ENCODE results near the gene SKOR1.

The SKOR1 gene

GRCh38 chr15:67839499-67839928 lies 14.2 kb downstream of the SKOR1 start:
- DNase-seq (ENCODE audit: low read depth), result peak; percentile 54
- no peak for TF ChIP-seq CTCF (conservative IDR thresholded peaks at IDR 0.05; ENCODE audit: control insufficient read depth, insufficient read depth, low read depth, low read length)
- peak overlapping the region; percentile 45 for H3K4me3 ChIP-seq (ENCODE audit: control insufficient read depth, low read depth, low read length)

DNA sequence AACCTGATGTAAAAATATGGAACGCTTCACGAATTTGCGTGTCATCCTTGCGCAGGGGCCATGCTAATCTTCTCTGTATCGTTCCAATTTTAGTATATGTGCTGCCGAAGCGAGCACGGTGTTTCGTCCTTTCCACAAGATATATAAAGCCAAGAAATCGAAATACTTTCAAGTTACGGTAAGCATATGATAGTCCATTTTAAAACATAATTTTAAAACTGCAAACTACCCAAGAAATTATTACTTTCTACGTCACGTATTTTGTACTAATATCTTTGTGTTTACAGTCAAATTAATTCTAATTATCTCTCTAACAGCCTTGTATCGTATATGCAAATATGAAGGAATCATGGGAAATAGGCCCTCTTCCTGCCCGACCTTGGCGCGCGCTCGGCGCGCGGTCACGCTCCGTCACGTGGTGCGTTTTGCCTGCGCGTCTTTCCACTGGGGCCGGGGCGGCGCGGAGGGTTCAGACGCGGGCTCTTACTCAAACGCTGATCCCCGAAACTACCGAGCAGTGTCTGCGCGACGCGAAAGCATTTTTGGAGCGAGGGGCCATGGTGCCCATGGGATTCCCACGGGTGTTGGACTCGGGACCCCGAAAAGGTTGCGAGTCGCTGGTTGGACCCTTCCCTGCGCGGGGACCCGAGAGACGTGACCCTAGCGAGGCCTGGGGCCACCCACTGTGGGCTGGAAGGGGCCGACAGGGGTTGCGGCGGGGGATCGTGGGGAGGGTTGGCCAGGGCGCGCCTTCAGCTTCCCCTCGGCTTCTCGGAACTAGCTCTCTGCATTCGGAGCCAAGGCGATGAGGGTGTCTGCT lies 14.8 kb downstream of the SKOR1 start, which contains the start of gene RNU6-1:
Gene RNU6-1, minus strand, starts transcription at position 117 of the 820 bp plus-strand sequence.
- no peak for TF ChIP-seq CTCF (conservative IDR thresholded peaks at IDR 0.05; ENCODE audit: control insufficient read depth, insufficient read depth, low read depth, low read length)
- peak within 1 kb of the TSS; percentile 91 for H3K4me3 ChIP-seq (ENCODE audit: control insufficient read depth, low read depth, low read length)

GRCh38 chr15:67840749-67841512 lies 15.6 kb downstream of the SKOR1 start:
- peak; percentile 54 for DNase-seq (ENCODE audit: low read depth)
- TF ChIP-seq CTCF (conservative IDR thresholded peaks at IDR 0.05; ENCODE audit: control insufficient read depth, insufficient read depth, low read depth, low read length), result peak; percentile 0
- H3K4me3 ChIP-seq (ENCODE audit: control insufficient read depth, low read depth, low read length), result peak overlapping the region; percentile 91

More for the DNA sequence above, 14.8 kb downstream of the SKOR1 start, which contains the start of gene RNU6-1:
- peak; percentile 90 for DNase-seq (ENCODE audit: low read depth)

DNA sequence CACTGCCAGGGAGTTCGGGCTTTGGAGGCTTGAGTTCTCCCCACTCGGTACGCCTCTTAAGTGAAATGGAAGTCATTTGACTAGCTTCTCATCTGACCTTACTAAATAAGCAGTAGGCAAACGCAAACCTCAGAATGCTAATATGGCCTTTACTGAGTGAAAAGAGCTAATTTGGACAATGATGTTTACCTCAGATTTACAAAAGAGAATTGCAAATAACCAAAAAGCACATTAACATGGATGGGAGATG lies 16.1 kb downstream of the SKOR1 start:
- no peak for TF ChIP-seq CTCF (conservative IDR thresholded peaks at IDR 0.05; ENCODE audit: control insufficient read depth, insufficient read depth, low read depth, low read length)
- no peak for DNase-seq (ENCODE audit: low read depth)
- H3K4me3 ChIP-seq (ENCODE audit: control insufficient read depth, low read depth, low read length), result peak overlapping the region; percentile 91

- no peak overlapping the region for H3K4me3 ChIP-seq (ENCODE audit: control insufficient read depth, low read depth, low read length)
- TF ChIP-seq CTCF (conservative IDR thresholded peaks at IDR 0.05; ENCODE audit: control insufficient read depth, insufficient read depth, low read depth, low read length), result no peak
- no peak for DNase-seq (ENCODE audit: low read depth)
Observed at GRCh38 chr15:67843092-67843501, 17.8 kb downstream of the SKOR1 start.

DNA sequence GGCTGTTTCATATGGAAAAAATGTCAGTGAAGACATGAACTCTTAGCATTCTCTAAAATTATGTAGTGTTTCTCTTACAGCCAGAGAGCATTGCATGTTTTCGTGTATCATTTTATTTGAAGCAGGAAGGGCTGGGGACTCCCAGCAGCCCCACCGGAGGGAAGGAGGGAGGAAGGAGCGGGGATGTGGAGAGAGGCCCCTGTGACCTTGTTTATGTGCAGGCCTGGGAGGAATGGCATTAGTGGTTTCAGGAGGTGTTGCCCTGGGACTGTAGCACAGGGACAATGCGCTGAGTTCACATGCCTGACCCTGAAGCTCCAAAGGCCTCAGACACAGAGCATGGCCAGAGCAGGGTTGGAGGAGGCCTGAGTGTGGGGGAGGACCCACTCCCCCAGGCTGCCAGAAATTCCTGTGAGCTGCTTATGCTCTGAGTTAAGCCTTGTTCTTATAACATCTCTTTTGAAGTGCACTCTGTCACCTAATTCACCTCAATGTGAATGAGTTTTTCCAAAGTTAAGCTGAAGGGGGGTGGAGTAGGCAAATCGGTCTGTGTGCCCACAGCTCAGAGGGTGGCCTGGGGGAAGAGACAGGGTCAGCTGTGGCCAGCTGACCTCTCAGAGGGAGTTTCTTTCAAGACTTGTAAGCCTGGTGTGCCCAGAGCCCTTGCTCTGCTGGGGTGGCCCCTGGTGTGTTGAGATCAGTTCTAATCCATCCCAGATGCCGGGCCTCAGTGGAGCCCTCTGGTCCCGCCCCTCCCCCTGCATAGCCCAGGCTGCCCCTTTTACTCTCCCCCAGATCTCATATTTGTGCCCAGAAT lies 18.5 kb downstream of the SKOR1 start:
- H3K4me3 ChIP-seq (ENCODE audit: control insufficient read depth, low read depth, low read length), result no peak overlapping the region
- no peak for TF ChIP-seq CTCF (conservative IDR thresholded peaks at IDR 0.05; ENCODE audit: control insufficient read depth, insufficient read depth, low read depth, low read length)
- DNase-seq (ENCODE audit: low read depth), result no peak

Data from fibroblast of mammary gland (primary cell).